Uterus (tissue), 2 donors: ENCODE measurements around the gene SLC35G1.

Experiments
- CTCF ChIP-seq, 4 experiments: fragments of 200-600 bp in 2 of 4; fragments of 450-650 bp in 2 of 4; sonication (generic) in 2 of 4; IDR thresholded peaks; one replicate each; pipeline ENCODE4 v1.5.1; 2016 to 2019; ENCODE audit warnings: antibody characterized with exemption in 4 of 4, mild to moderate bottlenecking in 2 of 4, moderate library complexity in 1 of 4
- POLR2A ChIP-seq, 2 donors: fragments of 450-650 bp; IDR thresholded peaks; one replicate each; pipeline ENCODE4 v1.6.1; 2016; ENCODE audit warnings: antibody characterized with exemption in 2 of 2, mild to moderate bottlenecking in 1 of 2, moderate library complexity in 1 of 2

- TF ChIP-seq POLR2A (IDR thresholded peaks at IDR 0.05), result no peak
- no peak for TF ChIP-seq CTCF (IDR thresholded peaks at IDR 0.05)
Observed at GRCh38 chr10:93850031-93851015, 43.5 kb upstream of the SLC35G1 start.
